GM06990 (cell line): ENCODE results near the gene PPP3CA.

Experiments
- DNase-seq: peaks from one replicate; pipeline ENCODE4 v3.0.0-alpha.2; 2011; ENCODE audit not compliant: insufficient read length; ENCODE audit errors: extremely low read depth
- H3K27me3 ChIP-seq: replicated peaks from 2 replicates; pipeline ENCODE4 v1.6.0; 2011; ENCODE audit warnings: low read length; ENCODE audit not compliant: control insufficient read depth, insufficient read depth
- H3K36me3 ChIP-seq: 2 replicates; pipeline ENCODE4 v1.5.1; 2011; ENCODE audit warnings: low read length; ENCODE audit not compliant: control insufficient read depth, insufficient read depth
- H3K4me3 ChIP-seq: replicated peaks from 2 replicates; pipeline ENCODE4 v1.5.1; 2011; ENCODE audit warnings: low read depth, mild to moderate bottlenecking, control low read depth, low read length
- TF ChIP-seq, protein P1 (sequence below): IDR thresholded peaks from 2 replicates; pipeline ENCODE4 v1.5.1; 2011; ENCODE audit warnings: low read length, control low read depth, mild to moderate bottlenecking, inconsistent platforms; ENCODE audit not compliant: insufficient read depth, poor library complexity, severe bottlenecking

Gene PPP3CA

GRCh38 chr4:101171747-101172146 is 175.6 kb downstream of the PPP3CA start:
- TF ChIP-seq, protein P1, sequence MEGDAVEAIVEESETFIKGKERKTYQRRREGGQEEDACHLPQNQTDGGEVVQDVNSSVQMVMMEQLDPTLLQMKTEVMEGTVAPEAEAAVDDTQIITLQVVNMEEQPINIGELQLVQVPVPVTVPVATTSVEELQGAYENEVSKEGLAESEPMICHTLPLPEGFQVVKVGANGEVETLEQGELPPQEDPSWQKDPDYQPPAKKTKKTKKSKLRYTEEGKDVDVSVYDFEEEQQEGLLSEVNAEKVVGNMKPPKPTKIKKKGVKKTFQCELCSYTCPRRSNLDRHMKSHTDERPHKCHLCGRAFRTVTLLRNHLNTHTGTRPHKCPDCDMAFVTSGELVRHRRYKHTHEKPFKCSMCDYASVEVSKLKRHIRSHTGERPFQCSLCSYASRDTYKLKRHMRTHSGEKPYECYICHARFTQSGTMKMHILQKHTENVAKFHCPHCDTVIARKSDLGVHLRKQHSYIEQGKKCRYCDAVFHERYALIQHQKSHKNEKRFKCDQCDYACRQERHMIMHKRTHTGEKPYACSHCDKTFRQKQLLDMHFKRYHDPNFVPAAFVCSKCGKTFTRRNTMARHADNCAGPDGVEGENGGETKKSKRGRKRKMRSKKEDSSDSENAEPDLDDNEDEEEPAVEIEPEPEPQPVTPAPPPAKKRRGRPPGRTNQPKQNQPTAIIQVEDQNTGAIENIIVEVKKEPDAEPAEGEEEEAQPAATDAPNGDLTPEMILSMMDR, result no peak
- Histone ChIP-seq H3K36me3 (no peaks in the 10 kb centered on the region), H3K27me3 (no peaks in the 10 kb centered on the region), H3K4me3 (no peak overlapping the region)
- DNase-seq, result no peak

DNA sequence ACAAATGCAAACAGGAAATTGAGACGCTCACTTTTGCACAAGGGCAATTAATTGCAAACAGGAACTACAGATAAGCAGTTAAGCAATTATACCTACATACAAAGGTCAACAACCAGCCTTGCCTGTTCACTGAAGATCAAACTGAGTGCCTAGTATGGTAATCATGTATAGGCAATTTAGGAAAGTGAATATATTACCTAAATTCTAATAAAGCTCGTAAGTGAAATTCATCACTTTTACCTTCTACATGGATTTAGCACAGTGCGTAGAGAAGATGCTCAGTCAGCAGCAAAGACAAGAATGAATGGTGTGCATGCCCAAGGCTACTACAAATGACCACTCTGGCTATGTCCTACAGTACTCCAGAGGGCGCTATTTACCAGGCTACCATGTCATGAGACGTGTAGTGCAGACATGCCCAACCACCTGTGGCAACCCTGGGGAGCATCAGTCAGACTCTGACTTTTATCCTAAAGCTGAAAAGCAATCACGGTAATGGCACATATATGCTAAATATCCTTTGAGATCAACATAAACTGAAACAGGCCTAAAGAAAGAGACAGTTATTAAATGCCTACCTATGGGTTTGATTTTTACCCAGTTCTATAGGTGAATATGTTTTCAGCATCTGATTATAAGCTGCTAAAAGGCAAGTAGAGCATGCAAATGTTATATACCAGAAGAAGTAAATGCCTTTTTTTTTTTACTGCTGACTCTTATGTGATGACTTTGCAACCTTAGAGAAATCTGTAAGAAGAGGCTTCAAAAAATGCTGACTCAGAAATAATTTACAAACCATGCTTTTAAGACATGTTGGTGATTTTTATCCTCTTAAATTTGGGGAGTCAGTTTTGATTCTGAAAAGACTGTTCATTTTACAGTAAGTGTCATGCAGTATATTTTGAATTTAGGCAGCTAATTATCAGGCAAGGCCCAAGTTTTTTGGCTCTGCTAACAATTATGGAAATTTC is 178.0 kb downstream of the PPP3CA start:
- no peaks in the 10 kb centered on the region for H3K36me3 ChIP-seq
- no peak overlapping the region for H3K4me3 ChIP-seq
- TF ChIP-seq, protein P1, result peak; percentile 75
- DNase-seq, result peak; percentile 7
- H3K27me3 ChIP-seq, result no peaks in the 10 kb centered on the region

GRCh38 chr4:101163936-101164335 is 183.4 kb downstream of the PPP3CA start:
- Histone ChIP-seq H3K27me3 (no peaks in the 10 kb centered on the region), H3K36me3 (no peaks in the 10 kb centered on the region), H3K4me3 (no peak overlapping the region)
- TF ChIP-seq, protein P1, result no peak
- no peak for DNase-seq

DNA sequence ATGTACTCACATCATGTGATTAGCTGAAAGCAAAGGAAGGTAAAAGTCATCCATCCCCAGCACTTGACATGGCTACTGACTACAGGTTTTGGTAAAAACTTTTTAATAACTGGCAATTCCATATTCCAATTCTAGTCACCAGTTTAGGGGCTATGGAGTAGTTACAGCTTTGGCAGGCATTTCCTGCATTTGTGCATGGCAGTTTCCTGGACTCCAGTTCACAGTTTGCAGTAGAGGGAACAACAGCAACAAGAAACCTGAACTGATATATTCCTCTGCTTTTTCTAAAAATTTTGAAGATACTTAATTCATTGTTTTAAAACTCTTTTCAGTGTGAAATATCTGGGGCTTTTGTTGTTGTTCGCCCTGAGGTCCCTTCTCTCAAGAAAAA is 184.3 kb downstream of the PPP3CA start:
- no peaks in the 10 kb centered on the region for H3K36me3 ChIP-seq
- no peak for DNase-seq
- H3K4me3 ChIP-seq, result no peak overlapping the region
- H3K27me3 ChIP-seq, result no peaks in the 10 kb centered on the region
- TF ChIP-seq, protein P1, result no peak

- Histone ChIP-seq H3K4me3 (no peak overlapping the region), H3K36me3 (no peaks in the 10 kb centered on the region), H3K27me3 (no peaks in the 10 kb centered on the region)
- DNase-seq, result no peak
- TF ChIP-seq, protein P1, result no peak
These were observed 186.3 kb downstream of the PPP3CA start for GRCh38 chr4:101160792-101161592.
